Measurements from ENCODE around the gene IPO5.

IPO5 gene

DNA sequence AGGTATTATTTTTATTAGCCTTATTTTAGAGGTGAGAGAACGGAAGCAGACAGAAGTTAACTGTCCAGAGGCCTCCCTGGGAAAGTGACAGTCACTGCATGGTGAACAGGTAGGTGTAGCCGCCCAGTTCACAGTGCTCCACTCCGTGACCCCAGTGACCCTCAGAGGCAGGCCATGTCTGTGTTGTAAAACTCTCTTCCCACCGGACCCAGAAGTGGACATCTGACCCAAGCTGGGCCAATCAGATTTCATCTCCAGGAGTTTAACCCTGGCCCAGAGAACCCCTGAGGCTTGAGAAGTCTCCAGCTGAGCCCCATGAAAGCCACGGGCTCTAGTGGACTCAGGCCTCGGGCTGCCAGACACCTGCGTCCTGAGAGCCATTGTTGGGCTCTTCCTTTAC, 105.8 kb downstream of the IPO5 start:
- no peak for DNase-seq (ENCODE audit: low spot score)

GRCh38 chr13:98060282-98060681, 106.8 kb downstream of the IPO5 start:
- no peak for DNase-seq (ENCODE audit: low spot score)

GRCh38 chr13:98065468-98065867, 112.0 kb downstream of the IPO5 start:
- no peak for DNase-seq (ENCODE audit: low spot score)

- no peak for DNase-seq (ENCODE audit: low spot score)
These were observed 113.2 kb downstream of the IPO5 start for GRCh38 chr13:98066636-98067035.

GRCh38 chr13:98068521-98068920, 115.0 kb downstream of the IPO5 start:
- DNase-seq (ENCODE audit: low spot score), result no peak

DNA sequence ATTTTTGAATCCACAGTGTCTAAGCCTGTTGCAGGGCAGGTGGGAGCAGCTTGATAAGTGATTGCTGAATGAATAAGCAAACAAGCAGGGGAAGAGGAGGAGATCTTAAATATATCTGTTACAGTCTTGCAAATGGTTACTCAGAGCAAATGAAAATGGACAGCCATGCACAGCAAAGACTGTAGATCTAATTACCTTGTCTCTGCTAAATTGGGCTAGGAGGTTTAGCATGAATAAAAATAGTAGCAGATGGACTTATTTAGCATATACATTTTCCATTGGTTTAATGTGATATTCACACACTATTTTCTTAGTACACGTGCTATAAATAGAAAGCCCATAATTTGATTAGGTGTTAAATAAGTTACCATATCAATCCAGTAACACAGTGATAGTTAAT, 116.5 kb downstream of the IPO5 start:
- no peak for DNase-seq (ENCODE audit: low spot score)

DNA sequence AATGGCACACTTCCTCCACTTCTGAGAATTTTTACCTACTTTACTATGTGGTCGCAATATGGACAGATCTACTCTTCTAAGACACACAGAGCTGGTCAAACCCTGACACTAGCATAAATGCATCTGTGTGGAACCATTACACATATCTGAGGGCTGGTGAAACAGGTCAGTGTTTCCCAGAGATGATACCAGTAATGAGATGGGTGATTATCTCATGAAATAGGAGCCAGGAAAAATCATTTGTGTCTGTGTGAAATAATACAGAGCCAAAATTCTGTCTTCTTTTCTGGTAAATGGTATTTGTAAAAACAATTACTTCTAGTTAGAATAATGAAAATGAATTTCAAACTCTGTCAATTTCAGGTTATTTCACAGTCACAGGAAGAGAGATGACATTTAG, 117.8 kb downstream of the IPO5 start:
- DNase-seq (ENCODE audit: low spot score), result no peak

DNA sequence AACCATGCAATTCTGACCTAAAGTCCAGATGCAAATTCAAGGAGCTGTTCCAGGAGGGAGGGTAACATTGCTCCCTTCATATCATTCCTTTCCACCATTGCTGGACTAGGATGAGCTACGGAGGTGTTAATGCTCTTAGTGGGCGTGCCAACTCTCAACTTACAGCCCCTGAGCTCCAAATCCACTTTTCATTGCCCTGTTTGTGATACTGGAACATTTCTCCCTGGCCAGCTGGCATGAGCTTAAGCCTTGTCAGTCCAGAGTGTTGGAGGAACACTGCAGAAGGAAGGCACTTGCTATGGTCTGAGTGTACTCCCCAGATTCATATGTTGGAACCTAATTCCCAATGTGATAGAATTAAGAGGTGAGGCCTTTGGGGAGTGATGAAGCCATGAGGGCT, 119.0 kb downstream of the IPO5 start:
- DNase-seq (ENCODE audit: low spot score), result no peak

Measured in HuH-7.5 (cell line).